Measurements from ENCODE around the gene IFNAR2.
"Not testable (repeated sequence)": the region's sequence is repeated elsewhere in the genome, so short reads cannot be mapped to it uniquely, and the experiment has no call there.

Gene IFNAR2

DNA sequence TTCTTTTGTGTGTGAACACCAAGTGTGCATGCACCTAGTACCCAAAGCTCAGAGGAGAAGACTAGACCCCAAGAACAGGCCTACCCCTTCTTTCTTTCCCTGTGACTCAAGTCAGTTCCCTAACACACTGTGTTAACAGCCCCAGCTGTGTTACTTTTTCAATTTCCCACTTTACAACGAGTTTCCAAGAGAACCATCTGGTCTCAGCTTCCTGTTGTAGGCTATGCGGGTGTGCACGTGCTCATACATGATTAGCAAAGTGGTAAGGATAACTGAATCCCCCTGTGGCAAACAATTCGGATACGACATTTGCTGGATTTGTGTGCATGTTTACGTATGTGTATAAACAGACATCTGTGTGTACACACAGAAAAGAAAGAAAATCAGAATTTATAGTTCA, 17.9 kb downstream of the IFNAR2 start:
- TF ChIP-seq, protein P1, sequence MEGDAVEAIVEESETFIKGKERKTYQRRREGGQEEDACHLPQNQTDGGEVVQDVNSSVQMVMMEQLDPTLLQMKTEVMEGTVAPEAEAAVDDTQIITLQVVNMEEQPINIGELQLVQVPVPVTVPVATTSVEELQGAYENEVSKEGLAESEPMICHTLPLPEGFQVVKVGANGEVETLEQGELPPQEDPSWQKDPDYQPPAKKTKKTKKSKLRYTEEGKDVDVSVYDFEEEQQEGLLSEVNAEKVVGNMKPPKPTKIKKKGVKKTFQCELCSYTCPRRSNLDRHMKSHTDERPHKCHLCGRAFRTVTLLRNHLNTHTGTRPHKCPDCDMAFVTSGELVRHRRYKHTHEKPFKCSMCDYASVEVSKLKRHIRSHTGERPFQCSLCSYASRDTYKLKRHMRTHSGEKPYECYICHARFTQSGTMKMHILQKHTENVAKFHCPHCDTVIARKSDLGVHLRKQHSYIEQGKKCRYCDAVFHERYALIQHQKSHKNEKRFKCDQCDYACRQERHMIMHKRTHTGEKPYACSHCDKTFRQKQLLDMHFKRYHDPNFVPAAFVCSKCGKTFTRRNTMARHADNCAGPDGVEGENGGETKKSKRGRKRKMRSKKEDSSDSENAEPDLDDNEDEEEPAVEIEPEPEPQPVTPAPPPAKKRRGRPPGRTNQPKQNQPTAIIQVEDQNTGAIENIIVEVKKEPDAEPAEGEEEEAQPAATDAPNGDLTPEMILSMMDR (IDR thresholded peaks at IDR 0.05; ENCODE audit: control insufficient read depth, insufficient read depth, low read depth, low read length, missing control alignments), result no peak
- no peak overlapping the region for H3K4me3 ChIP-seq (ENCODE audit: control insufficient read depth, low read depth, low read length)
- no peak for DNase-seq (ENCODE audit: low read depth)

DNA sequence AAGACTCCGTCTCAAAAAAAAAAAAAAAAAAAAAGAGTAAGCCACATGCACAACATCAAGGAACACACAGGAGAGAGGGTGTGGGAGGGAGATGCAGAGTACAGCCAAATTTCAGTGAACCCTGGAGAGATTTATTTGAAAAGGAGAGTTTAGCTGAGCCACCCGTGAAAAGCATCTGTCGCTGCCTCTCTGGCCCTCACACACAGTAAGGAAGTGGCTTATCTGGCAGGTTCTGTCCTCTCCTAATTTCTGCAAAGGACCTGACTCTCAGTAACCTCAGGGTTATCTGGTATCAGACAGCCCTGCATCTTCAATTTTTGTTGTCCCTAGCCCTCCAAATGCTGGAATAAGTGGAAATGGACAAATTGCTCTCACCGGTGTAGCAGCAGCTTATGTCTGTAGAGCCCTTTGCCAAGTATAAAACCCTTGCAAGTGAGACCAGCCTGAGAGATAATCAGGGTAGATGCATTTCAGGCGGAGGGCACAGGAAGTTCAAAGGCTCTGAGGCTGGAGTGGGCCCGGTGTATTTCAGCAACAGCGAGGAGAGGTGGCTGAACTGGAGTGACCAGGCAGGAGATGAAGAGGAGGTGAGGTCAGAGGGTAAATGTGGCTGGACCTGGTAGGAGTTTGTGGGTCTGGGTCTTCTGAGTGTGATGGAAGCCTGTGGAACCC, 19.7 kb downstream of the IFNAR2 start:
- no peak overlapping the region for H3K4me3 ChIP-seq (ENCODE audit: control insufficient read depth, low read depth, low read length)
- TF ChIP-seq, protein P1 (IDR thresholded peaks at IDR 0.05; ENCODE audit: control insufficient read depth, insufficient read depth, low read depth, low read length, missing control alignments), result no peak
- DNase-seq (ENCODE audit: low read depth), result no peak

DNA sequence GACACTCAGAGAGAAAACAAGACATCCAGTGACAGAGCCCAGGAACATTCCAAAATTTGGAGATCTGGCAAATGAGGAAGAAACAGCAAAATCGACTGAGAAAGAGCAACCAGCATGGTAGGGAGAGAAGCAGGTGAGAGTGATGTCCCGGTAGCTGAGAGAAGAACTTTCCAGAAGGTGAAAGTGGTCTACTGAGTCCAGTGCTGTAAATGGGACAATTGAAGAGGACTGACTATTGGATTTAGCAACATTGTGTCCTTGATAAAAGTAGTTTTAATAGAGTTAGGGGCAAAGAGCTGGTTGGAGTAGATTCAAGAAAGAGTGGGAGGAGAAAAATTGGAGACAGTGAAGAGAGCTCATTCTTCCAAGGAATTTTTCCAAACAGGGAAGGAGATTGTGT, 21.4 kb downstream of the IFNAR2 start:
- TF ChIP-seq, protein P1 (IDR thresholded peaks at IDR 0.05; ENCODE audit: control insufficient read depth, insufficient read depth, low read depth, low read length, missing control alignments), result no peak
- DNase-seq (ENCODE audit: low read depth), result no peak
- no peak overlapping the region for H3K4me3 ChIP-seq (ENCODE audit: control insufficient read depth, low read depth, low read length)

- DNase-seq (ENCODE audit: low read depth); H3K4me3 ChIP-seq (ENCODE audit: control insufficient read depth, low read depth, low read length): not testable (repeated sequence)
Measured at GRCh38 chr21:33253382-33253781, 23.6 kb downstream of the IFNAR2 start.

DNA sequence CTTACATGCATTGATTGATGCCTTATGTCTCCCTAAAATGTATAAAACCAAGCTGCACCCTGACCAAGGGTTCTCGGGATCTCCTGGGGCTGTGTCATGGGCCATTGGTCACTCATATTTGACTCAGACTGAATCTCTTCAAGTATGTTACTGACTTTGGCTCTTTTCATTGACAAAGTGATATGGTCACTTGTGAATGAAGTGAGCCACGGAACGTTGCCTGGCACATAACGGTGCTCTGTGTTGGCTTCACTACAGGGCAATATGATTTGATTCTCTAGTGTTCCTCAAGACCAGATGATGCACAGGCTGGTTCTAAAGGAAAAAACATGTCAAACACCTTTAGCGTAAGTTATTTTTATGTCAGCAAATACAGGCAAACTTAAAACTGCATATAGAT, 25.0 kb downstream of the IFNAR2 start:
- no peak for DNase-seq (ENCODE audit: low read depth)
- H3K4me3 ChIP-seq (ENCODE audit: control insufficient read depth, low read depth, low read length), result no peak overlapping the region
- TF ChIP-seq, protein P1 (IDR thresholded peaks at IDR 0.05; ENCODE audit: control insufficient read depth, insufficient read depth, low read depth, low read length, missing control alignments), result no peak

DNA sequence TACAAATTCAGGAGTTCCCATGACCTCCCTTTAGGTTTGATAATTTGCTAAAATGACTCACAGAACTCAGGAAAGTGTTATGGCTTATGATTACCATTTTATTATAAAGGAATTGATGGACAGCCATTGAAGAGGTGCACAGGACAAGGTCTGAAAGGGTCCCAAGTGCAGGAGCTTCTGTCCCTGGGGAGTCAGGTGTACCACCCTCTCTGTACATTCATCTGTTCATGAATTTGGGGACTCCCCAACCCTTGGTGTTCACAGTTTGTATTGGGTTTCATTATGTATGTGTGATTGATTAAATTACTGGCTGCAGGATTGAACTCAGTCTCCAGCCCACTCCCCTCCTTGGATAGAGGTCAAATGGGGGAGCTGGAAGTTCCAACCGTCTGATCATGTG, 25.7 kb downstream of the IFNAR2 start:
- TF ChIP-seq, protein P1 (IDR thresholded peaks at IDR 0.05; ENCODE audit: control insufficient read depth, insufficient read depth, low read depth, low read length, missing control alignments), result no peak
- no peak overlapping the region for H3K4me3 ChIP-seq (ENCODE audit: control insufficient read depth, low read depth, low read length)
- DNase-seq (ENCODE audit: low read depth), result no peak

GRCh38 chr21:33256019-33256418, 26.3 kb downstream of the IFNAR2 start:
- H3K4me3 ChIP-seq (ENCODE audit: control insufficient read depth, low read depth, low read length), result no peak overlapping the region
- DNase-seq (ENCODE audit: low read depth), result no peak
- TF ChIP-seq, protein P1 (IDR thresholded peaks at IDR 0.05; ENCODE audit: control insufficient read depth, insufficient read depth, low read depth, low read length, missing control alignments), result no peak
